HG02759 (cell line): ENCODE measurements around the gene SPOCK2.

Source experiments
- ATAC-seq: cut with Tn5 transposase; IDR thresholded peaks from one replicate; pipeline ENCODE4 v1.9.1; 2021; ENCODE audit warnings: mild to moderate bottlenecking, moderate library complexity; ENCODE audit not compliant: unreplicated experiment

SPOCK2 gene

DNA sequence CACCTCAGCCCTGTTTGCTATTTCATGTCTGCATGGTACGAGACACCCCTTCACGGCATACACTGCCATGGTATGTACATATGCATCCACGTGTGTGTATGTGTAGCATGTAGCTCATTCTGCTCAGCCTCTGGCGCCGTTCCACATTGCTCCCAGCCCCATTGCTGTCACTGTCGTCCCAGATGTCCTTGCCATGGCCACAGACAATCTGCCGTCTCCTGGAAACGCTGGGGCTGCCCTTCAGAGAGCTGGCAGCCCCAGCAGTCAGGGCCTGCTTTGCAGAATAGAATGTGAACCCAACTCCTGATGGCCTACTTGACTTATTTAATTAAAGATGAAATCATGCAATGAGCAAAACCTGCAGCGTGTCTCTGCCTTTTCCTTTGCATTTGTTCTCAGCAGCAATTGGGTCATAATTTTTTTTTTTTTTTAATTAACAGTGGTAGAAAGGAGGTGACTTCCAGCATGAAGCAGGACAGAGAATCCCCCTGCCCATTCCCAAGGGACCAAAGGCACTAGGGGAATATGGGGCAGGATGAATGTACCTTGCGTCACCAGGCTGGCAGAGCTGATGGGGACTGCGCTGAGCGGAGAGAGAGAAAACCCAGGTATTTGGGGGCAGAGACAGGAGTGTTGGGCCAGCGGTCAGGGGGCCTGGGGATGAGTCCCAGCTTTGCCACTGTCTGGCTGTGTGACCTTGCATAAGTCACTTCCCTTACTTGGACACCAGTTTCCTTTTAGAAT, 75.0 kb downstream of the SPOCK2 start:
- no peak for ATAC-seq

DNA sequence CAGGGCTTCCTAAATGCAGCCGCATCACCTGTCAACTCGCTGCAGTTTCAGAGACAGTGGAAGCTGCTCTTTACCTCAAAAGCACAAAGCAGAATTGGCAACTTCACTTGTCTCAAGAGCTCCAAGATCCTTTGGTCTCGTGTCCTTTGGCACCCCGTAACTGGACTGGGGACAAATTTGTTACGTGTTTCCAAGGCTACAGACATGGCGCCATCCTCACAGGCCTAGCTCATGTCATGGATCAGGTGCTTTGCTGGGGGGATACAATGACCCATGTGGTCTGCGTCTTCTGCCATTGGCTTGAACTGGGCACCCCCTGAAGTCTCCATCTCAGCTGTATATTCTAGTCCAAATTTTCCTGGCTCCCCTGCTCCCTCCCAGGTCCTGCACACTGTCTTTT, 75.6 kb downstream of the SPOCK2 start:
- ATAC-seq = no peak

DNA sequence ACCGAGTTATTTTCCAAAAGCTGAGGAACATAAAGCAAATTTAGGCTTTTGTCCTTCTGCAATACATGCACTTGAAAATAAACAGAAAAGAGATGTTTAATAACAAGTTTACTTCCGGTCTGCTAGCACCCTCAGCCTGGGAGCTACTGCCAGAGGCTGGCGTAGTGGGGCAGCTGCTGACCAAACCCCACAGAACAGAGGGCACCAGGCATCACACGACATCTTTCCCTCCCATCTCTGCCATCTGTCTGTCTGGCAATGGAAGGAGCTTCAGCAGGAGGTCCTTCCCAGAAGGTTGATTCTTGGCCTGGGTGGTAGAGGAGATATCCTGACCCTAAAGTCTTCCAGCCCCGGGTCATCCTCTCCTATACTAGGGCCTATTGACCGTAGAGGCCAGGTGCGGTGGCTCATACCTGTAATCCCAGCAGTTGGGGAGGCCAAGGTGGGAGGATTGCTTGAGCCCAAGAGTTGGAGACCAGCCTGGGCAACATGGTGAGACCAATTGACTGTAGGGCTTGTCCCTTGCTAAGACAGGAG, 76.3 kb downstream of the SPOCK2 start:
- no peak for ATAC-seq

DNA sequence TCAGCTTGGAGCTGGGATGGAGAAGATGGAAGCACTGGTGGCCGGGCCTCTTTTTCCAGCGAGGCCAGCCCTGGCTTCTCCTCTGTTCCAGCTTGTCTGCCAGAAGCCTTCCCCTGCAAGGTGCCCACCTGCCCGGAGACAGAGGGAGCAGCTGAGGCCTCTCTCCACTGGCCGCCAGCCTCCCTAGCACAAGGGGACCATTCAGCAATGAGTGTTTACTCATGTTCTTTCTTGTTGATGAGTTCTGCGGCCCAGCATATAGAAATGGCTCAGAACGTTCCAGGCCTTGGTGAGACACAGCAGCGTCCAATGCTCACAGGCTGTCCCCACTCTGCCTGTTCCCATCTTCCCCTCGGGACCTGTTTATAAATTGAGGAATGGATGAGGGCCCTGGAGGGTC, 76.9 kb downstream of the SPOCK2 start:
- no peak for ATAC-seq

DNA sequence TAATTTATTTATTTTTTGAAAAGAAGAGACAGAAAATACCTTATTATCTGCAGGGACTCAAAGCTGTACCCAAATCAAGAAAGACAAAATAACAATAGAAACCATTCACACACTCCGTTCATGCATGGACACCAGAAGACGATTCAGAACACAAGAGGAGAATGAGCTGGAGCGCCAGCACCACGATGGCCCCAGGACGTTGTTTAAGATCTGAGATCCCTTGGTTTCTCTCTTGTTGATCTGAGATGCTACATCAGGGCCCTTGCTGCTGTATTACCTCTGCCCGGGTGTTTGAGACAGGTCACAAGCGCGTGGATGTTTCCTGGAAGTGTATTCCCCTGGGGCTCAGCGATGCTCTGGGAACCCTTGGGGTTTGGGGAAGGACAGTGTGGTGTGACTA, 77.3 kb downstream of the SPOCK2 start:
- ATAC-seq = no peak

DNA sequence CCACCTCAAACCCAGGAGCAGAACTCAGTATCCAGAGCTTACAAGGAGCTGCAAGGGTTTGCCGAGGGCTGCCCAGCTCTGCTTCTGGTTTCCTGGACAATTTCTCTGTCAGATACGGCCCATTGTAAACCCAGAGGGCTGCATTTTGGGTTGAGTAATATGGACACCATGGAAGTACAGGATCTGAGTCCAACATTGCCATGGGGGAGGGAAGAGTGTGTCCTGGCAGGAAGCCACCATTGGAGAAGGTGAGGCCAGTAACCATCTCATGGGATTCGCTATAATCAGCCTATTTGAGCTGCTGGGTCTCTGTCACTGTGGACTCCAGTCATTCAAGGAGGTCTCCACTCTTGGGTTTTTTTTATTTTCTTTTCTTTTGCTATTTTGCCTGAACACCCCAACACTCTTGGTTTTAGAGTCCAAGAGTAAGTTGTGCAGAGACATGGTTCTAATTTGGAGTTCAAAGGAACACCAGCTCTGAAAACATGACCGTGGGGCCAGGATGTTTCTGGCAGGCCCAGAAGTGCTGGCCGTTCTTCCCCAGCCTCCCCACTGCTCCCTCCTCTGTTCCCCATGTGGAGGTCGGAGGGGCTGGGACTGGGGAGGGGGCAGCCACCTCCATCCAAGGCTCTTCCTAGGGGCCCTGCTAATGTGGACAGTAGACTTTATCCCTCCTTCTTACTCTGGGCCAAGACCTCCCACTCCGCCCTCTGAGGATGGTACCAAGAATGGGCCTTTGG, 77.9 kb downstream of the SPOCK2 start:
- no peak for ATAC-seq

DNA sequence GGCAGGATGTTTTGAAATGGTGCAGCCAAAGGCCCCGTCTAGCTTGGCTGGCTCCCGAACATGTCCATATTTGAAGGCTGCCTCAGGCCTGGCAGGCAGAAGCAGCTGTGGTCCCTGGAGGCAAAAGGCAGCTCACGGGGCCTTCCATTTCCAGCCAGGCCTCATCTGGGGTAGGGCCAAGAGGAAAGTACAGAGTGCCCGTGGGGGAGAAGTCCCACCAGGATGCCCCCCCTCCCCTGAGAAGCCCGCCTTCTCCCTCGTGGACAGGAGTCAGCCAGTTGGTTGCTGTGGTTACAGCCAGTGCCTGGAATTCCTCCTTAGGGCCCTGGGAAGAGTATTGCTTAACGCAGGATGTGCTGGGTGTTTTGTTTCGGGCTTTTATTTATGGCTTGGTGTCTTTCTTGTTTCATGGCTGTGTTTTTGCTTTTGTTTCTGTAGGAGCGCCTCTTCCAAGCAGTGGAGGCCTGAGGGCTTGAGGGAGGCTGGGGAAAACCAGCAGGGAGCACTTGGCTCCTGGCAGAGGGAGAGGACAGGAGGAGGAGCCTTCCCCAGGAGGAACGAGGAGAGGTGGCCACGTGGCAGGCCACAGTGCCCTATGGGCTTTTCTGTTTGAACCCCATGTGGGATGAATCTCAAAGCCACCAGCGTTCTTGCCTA, 78.8 kb downstream of the SPOCK2 start:
- ATAC-seq = no peak

DNA sequence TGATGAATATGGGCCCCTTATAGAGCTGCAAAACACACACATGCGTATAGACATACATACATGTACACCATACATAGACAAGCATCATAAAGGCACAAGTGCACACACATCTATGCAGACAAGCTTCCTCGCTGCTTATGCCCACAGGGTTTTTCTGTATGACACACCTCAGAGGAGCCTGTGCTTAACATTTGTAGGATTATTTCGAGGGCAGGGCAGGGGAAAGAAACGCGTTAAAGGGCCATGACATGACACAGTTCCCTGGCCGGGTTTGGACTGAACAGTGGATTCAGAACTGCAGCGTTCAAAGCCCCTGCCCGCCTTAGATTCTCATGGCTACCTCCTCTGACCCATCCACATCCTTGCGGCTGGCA, 79.3 kb downstream of the SPOCK2 start:
- ATAC-seq = no peak
